Measurements from ENCODE around the gene CEMIP. TPM values are rescaled to one million over a fixed set of nuclear protein-coding genes. Genes with fewer than 3 reads are reported as not detected.

CEMIP gene
- total RNA-seq, 2 experiments from 2014 or later = not detected

GRCh38 chr15:80971143-80971542, 192.0 kb downstream of the CEMIP start:
- Histone ChIP-seq H3K4me3 (ENCODE audit: low read depth, low read length, poor library complexity, severe bottlenecking) (no peak overlapping the region), H3K9me3 (ENCODE audit: low read length) (no peaks in the 10 kb centered on the region), H3K36me3 (ENCODE audit: insufficient read depth, low read length) (peaks cover 12% of the 10 kb centered on the region; the same call in 1 of the 2 replicates), H3K9me2 (ENCODE audit: insufficient read depth, low read length) (no peaks in the 10 kb centered on the region), H3K27ac (ENCODE audit: low read depth, low read length, poor library complexity, severe bottlenecking) (no peak overlapping the region), H3K79me2 (ENCODE audit: insufficient read depth, low read depth, low read length) (no peaks in the 10 kb centered on the region), H2AFZ (ENCODE audit: low read length) (no peak overlapping the region), H4K20me1 (ENCODE audit: insufficient read depth, low read length) (no peaks in the 10 kb centered on the region; the same call in 1 of the 2 replicates), H3K4me1 (ENCODE audit: insufficient read depth, low read length, poor library complexity, severe bottlenecking) (no peaks in the 10 kb centered on the region), H3K4me2 (ENCODE audit: low read length) (no peak overlapping the region)
- CTCF ChIA-PET (ENCODE audit: unreplicated experiment) = no interaction called here
- BruUV-seq (replicated peaks) = no TSS peak
- no peak for DNase-seq (ENCODE audit: low spot score)
- intact Hi-C loops (cut with micrococcal nuclease; ENCODE audit: unreplicated experiment) = loop anchor here (5.0 kb wide), 1 partner anchor 404 kb away; no protein-coding TSS in a partner anchor
- POLR2A ChIA-PET = no interaction called here
- TF ChIP-seq EZH2phosphoT487 (IDR thresholded peaks at IDR 0.05; ENCODE audit: borderline replicate concordance, low read depth, low read length) (no peak), CTCF (conservative IDR thresholded peaks at IDR 0.05; ENCODE audit: low read length) (no peak)

GRCh38 chr15:80972276-80972675, 193.1 kb downstream of the CEMIP start:
- ChIA-PET POLR2A (no interaction called here), CTCF (ENCODE audit: unreplicated experiment) (no interaction called here)
- Histone ChIP-seq H3K4me2 (ENCODE audit: low read length) (no peak overlapping the region), H4K20me1 (ENCODE audit: insufficient read depth, low read length) (peaks cover 2% of the 10 kb centered on the region), H3K36me3 (ENCODE audit: insufficient read depth, low read length) (peaks cover 22% of the 10 kb centered on the region; the same call in 1 of the 2 replicates), H3K9me2 (ENCODE audit: insufficient read depth, low read length) (no peaks in the 10 kb centered on the region), H3K4me3 (ENCODE audit: low read depth, low read length, poor library complexity, severe bottlenecking) (no peak overlapping the region), H3K9me3 (ENCODE audit: low read length) (no peaks in the 10 kb centered on the region), H3K27ac (ENCODE audit: low read depth, low read length, poor library complexity, severe bottlenecking) (no peak overlapping the region), H3K4me1 (ENCODE audit: insufficient read depth, low read length, poor library complexity, severe bottlenecking) (no peaks in the 10 kb centered on the region), H3K79me2 (ENCODE audit: insufficient read depth, low read depth, low read length) (no peaks in the 10 kb centered on the region), H2AFZ (ENCODE audit: low read length) (no peak overlapping the region)
- intact Hi-C loops (cut with micrococcal nuclease; ENCODE audit: unreplicated experiment) = loop anchor here (5.0 kb wide), 1 partner anchor 405 kb away; no protein-coding TSS in a partner anchor
- TF ChIP-seq CTCF (conservative IDR thresholded peaks at IDR 0.05; ENCODE audit: low read length) = no peak
- no peak for TF ChIP-seq EZH2phosphoT487 (IDR thresholded peaks at IDR 0.05; ENCODE audit: borderline replicate concordance, low read depth, low read length)
- BruUV-seq (replicated peaks) = no TSS peak
- DNase-seq (ENCODE audit: low spot score) = no peak

- TF ChIP-seq EZH2phosphoT487 (IDR thresholded peaks at IDR 0.05; ENCODE audit: borderline replicate concordance, low read depth, low read length) (no peak), CTCF (conservative IDR thresholded peaks at IDR 0.05; ENCODE audit: low read length) (no peak)
- Histone ChIP-seq H3K9me2 (ENCODE audit: insufficient read depth, low read length) (no peaks in the 10 kb centered on the region), H3K36me3 (ENCODE audit: insufficient read depth, low read length) (peaks cover 42% of the 10 kb centered on the region), H3K27ac (ENCODE audit: low read depth, low read length, poor library complexity, severe bottlenecking) (no peak overlapping the region), H3K79me2 (ENCODE audit: insufficient read depth, low read depth, low read length) (no peaks in the 10 kb centered on the region), H3K4me1 (ENCODE audit: insufficient read depth, low read length, poor library complexity, severe bottlenecking) (peaks cover 23% of the 10 kb centered on the region), H3K4me2 (ENCODE audit: low read length) (no peak overlapping the region), H4K20me1 (ENCODE audit: insufficient read depth, low read length) (peaks cover 16% of the 10 kb centered on the region), H3K9me3 (ENCODE audit: low read length) (no peaks in the 10 kb centered on the region), H2AFZ (ENCODE audit: low read length) (no peak overlapping the region), H3K4me3 (ENCODE audit: low read depth, low read length, poor library complexity, severe bottlenecking) (no peak overlapping the region)
- ChIA-PET CTCF (ENCODE audit: unreplicated experiment) (no interaction called here), POLR2A (interaction anchor here (0.7 to 0.9 kb wide), 4 partner anchors 100 to 309 kb away, joined by 3 to 9 read pairs (median 4); no protein-coding TSS in a partner anchor)
- BruUV-seq (replicated peaks) = no TSS peak
- intact Hi-C loops (cut with micrococcal nuclease; ENCODE audit: unreplicated experiment) = loop anchor here (5.0 kb wide), 1 partner anchor 408 kb away; no protein-coding TSS in a partner anchor
- DNase-seq (ENCODE audit: low spot score) = no peak
These were observed 195.7 kb downstream of the CEMIP start for GRCh38 chr15:80974914-80975313.

Data from OCI-LY7 (cell line).